GM12878 (cell line): ENCODE measurements around the gene TP73. TPM values are rescaled to one million over a fixed set of nuclear protein-coding genes. Genes with fewer than 3 reads are reported as not detected.

Source experiments
- ATAC-seq: fragments of 200-7000 bp; cut with Tn5 transposase; 3 replicates; pipeline ENCODE4 v1.9.1; 2020; ENCODE audit warnings: mild to moderate bottlenecking, moderate library complexity
- BruUV-seq: library from RNA; stranded (reverse); fragments of 400-500 nt; replicated peaks from 2 replicates; lab custom pipeline; 2021; lab: Mats Ljungman, UMichigan
- CTCF ChIA-PET: fragments of 300-600 bp; sonication (Branson Sonifier 250); formaldehyde crosslinking; extraction: SDS; loops from one replicate; lab custom pipeline; 2021; ENCODE audit warnings: inconsistent platforms; lab: Yijun Ruan, JAX
- POLR2A ChIA-PET: fragments of 350-600 bp; formaldehyde crosslinking; extraction: SDS; loops from one replicate; lab custom pipeline; 2021; ENCODE audit warnings: inconsistent platforms; lab: Charles Lee
- RAD21 ChIA-PET: fragments of 300-600 bp; sonication (Branson Sonifier 250); formaldehyde crosslinking; loops from one replicate; lab custom pipeline; 2023; ENCODE audit warnings: antibody characterized with exemption; ENCODE audit not compliant: unreplicated experiment; lab: Charles Lee
- SMC1A ChIA-PET: fragments of 300-600 bp; sonication (Branson Sonifier 250); formaldehyde crosslinking; loops from one replicate; lab custom pipeline; 2023; ENCODE audit not compliant: unreplicated experiment, uncharacterized antibody; lab: Charles Lee
- DNase-seq: peaks from one replicate; pipeline ENCODE4 v3.0.0-alpha.2; 2011; ENCODE audit warnings: low read depth, low spot score
- FAIRE-seq: peaks from 3 replicates; lab custom pipeline; 2011; peaks lifted over from hg19 to GRCh38; lab: Jason Lieb, UNC
- H2AFZ ChIP-seq: 2 replicates; pipeline ENCODE4 v1.6.0; 2011; ENCODE audit warnings: low read depth, low read length, control low read depth; ENCODE audit not compliant: control insufficient read depth
- H3K27ac ChIP-seq: 2 replicates; pipeline ENCODE4 v1.5.1; 2011; ENCODE audit warnings: control low read depth; ENCODE audit not compliant: control insufficient read depth, insufficient read depth
- H3K27me3 ChIP-seq, 2 experiments: replicated peaks in 1 of 2; 2 replicates each; pipeline versions ENCODE4 v1.6.0 to v1.6.1; 2011; ENCODE audit warnings: low read length in 1 of 2; ENCODE audit not compliant: control insufficient read depth in 2 of 2, insufficient read depth in 2 of 2
- H3K36me3 ChIP-seq, 2 experiments: 2 replicates each; pipeline ENCODE4 v1.5.1; 2011; ENCODE audit warnings: low read length in 1 of 2; ENCODE audit not compliant: control insufficient read depth in 2 of 2, insufficient read depth in 2 of 2
- H3K4me1 ChIP-seq: 2 replicates; pipeline ENCODE4 v1.6.1; 2011; ENCODE audit warnings: mild to moderate bottlenecking, low read length, moderate library complexity, mixed read lengths; ENCODE audit not compliant: control insufficient read depth, insufficient read depth
- H3K4me2 ChIP-seq: 2 replicates; pipeline ENCODE4 v1.6.0; 2011; ENCODE audit warnings: control low read depth; ENCODE audit not compliant: control insufficient read depth, insufficient read depth
- H3K4me3 ChIP-seq: fragments of 200-600 bp; sonication (generic); 2 replicates; pipeline ENCODE4 v1.5.1; 2016
- H3K79me2 ChIP-seq: 2 replicates; pipeline ENCODE4 v1.6.0; 2011; ENCODE audit warnings: low read length; ENCODE audit not compliant: control insufficient read depth, insufficient read depth
- H3K9ac ChIP-seq: 2 replicates; pipeline ENCODE4 v1.8.0; 2011; ENCODE audit warnings: low read length, control low read depth, mixed read lengths; ENCODE audit not compliant: control insufficient read depth, insufficient read depth
- H3K9me3 ChIP-seq: replicated peaks from 3 replicates; pipeline ENCODE4 v1.5.1; 2011; ENCODE audit warnings: mild to moderate bottlenecking, low read length; ENCODE audit not compliant: control insufficient read depth, insufficient read depth
- H4K20me1 ChIP-seq: 2 replicates; pipeline ENCODE4 v1.6.0; 2011; ENCODE audit not compliant: control insufficient read depth, insufficient read depth
- POLR2A ChIP-seq: IDR thresholded peaks from 2 replicates; pipeline ENCODE4 v1.6.1; 2011; ENCODE audit warnings: low read depth, mild to moderate bottlenecking, low read length
- ZNF687 ChIP-seq: fragments of 450-650 bp; IDR thresholded peaks from 2 replicates; pipeline ENCODE4 v1.6.1; 2017; ENCODE audit warnings: mild to moderate bottlenecking, moderate library complexity
- WGBS: methylation state at CpG from one replicate; pipeline ENCODE4 v1.1.6; 2016; ENCODE audit warnings: low lambda C conversion rate; ENCODE audit not compliant: insufficient replicate concordance, insufficient coverage; ENCODE audit errors: missing lambda C conversion rate; 5-methylcytosine and 5-hydroxymethylcytosine counted together
- in situ Hi-C: fragments of 300-500 bp; cut with MboI; formaldehyde crosslinking; loops from 9 replicates; pipeline ENCODE4 v1.14.3; 2018; ENCODE audit warnings: mixed read lengths
- intact Hi-C: fragments of 100-400 bp; cut with micrococcal nuclease; formaldehyde crosslinking; loops from one replicate; pipeline ENCODE4 v1.14.2; 2022; ENCODE audit not compliant: unreplicated experiment
- polyA plus RNA-seq, 11 experiments: library from polyadenylated mRNA; depleted of rRNA in 4 of 11; unstranded in 6 of 11; stranded (reverse) in 5 of 11; fragments of >200 nt; fragmentation: Nextera tagmentation in 4 of 11; fragmentation: Illumina TruSeq in 1 of 11; extraction: Ambion mirVana in 4 of 11; extraction: Trizol in 1 of 11; gene quantifications; 1 replicate in 1 of 11; 2 replicates in 10 of 11; pipeline versions ENCODE4 v1.2.1 to v1.2.3, GENCODE V29; 2011 to 2016; ENCODE audit warnings: inconsistent platforms in 2 of 11, missing spikeins in 2 of 11, low read depth in 1 of 11
- total RNA-seq, 4 experiments: library from RNA; depleted of rRNA in 3 of 4; stranded (reverse); fragments of >200 nt in 3 of 4; fragmentation: Illumina TruSeq in 1 of 4; extraction: Trizol in 1 of 4; gene quantifications; 2 replicates each; pipeline versions ENCODE4 v1.2.1 to v1.2.3, GENCODE V29; 2013 to 2021

TP73 gene
- total and polyA plus RNA-seq, 10 of the 15 experiments (the other 5 are each of a cell fraction or from before 2014, with no cell fraction given): 0.08 to 54.2 (median 14.9) TPM

- H3K9me3 ChIP-seq: no peaks in the 10 kb centered on the region
- no peak overlapping the region for H3K4me2 ChIP-seq
- no peak for DNase-seq
- no peak for FAIRE-seq
- POLR2A ChIA-PET: interaction anchor here (0.7 kb wide), 1 partner anchor 10 kb away, joined by 3 read pairs; no protein-coding TSS in a partner anchor
- in situ Hi-C loops (no loop called here), intact Hi-C loops (no loop called here)
- no peaks in the 10 kb centered on the region for H4K20me1 ChIP-seq
- H3K4me3 ChIP-seq: no peak overlapping the region
- no peaks in the 10 kb centered on the region for H3K27me3 ChIP-seq
- peaks cover 16 to 18% of the 10 kb centered on the region in 2 experiments for H3K36me3 ChIP-seq
- no peaks in the 10 kb centered on the region for H3K79me2 ChIP-seq
- TF ChIP-seq ZNF687: no peak
- peak; percentile 40 for TF ChIP-seq POLR2A
- SMC1A ChIA-PET: no interaction called here
- no peak overlapping the region for H3K27ac ChIP-seq
- RAD21 ChIA-PET: no interaction called here
- ATAC-seq: no peak
- CTCF ChIA-PET: no interaction called here
- no peak overlapping the region for H3K9ac ChIP-seq
- WGBS: 85% methylated on average over 30 of the region's 36 CpGs
- H2AFZ ChIP-seq: no peak overlapping the region
- no peaks in the 10 kb centered on the region for H3K4me1 ChIP-seq
- no TSS peak for BruUV-seq
Measured at GRCh38 chr1:3631320-3632260, 20.7 kb upstream of the TP73 start.
